LNCaP clone FGC (cell line): ENCODE measurements around the gene CARD10.

Source experiments
- DNase-seq: peaks from one replicate; pipeline ENCODE4 v3.0.0-alpha.2; 2011; ENCODE audit warnings: low read depth
- H3K4me3 ChIP-seq: 2 replicates; pipeline ENCODE4 v1.5.1; 2011; ENCODE audit warnings: mild to moderate bottlenecking, low read depth, low read length, control low read depth
- CTCF ChIP-seq: IDR thresholded peaks from 2 replicates; pipeline ENCODE4 v1.5.1; 2012; ENCODE audit warnings: mild to moderate bottlenecking; ENCODE audit not compliant: control insufficient read depth, insufficient read depth; ENCODE audit errors: extremely low read depth

The CARD10 gene

GRCh38 chr22:37519268-37520195 is at the start of gene CARD10:
TSS of gene CARD10 (minus strand) at chr22:37519415. CDS start at chr22:37519200, 215 bp downstream.
- H3K4me3 ChIP-seq = peak within 1 kb of the TSS; percentile 58
- TF ChIP-seq CTCF = no peak
- no peak for DNase-seq

- H3K4me3 ChIP-seq = no peak overlapping the region
- DNase-seq = no peak
- TF ChIP-seq CTCF = no peak
Observed at GRCh38 chr22:37568448-37569008, 49.3 kb upstream of the CARD10 start.

- TF ChIP-seq CTCF = no peak
- H3K4me3 ChIP-seq = no peak overlapping the region
- DNase-seq = no peak
Observed at GRCh38 chr22:37568012-37568411, 48.8 kb upstream of the CARD10 start.

GRCh38 chr22:37566903-37567798 is 47.9 kb upstream of the CARD10 start:
- peak; percentile 46 for DNase-seq
- TF ChIP-seq CTCF = peak; percentile 96
- no peak overlapping the region for H3K4me3 ChIP-seq

- DNase-seq = no peak
- H3K4me3 ChIP-seq = no peak overlapping the region
- TF ChIP-seq CTCF = no peak
Observed at GRCh38 chr22:37566329-37566837, 47.2 kb upstream of the CARD10 start.

GRCh38 chr22:37565830-37566229 is 46.6 kb upstream of the CARD10 start:
- DNase-seq = no peak
- TF ChIP-seq CTCF = no peak
- no peak overlapping the region for H3K4me3 ChIP-seq
